Body of pancreas (tissue), 4 donors: ENCODE results near the gene FOXN4.

Experiments used
- POLR2A ChIP-seq, 3 donors: fragments of 450-650 bp; IDR thresholded peaks; one replicate each; pipeline ENCODE4 v1.6.1; 2016; ENCODE audit warnings: antibody characterized with exemption in 3 of 3, mild to moderate bottlenecking in 2 of 3
- TF ChIP-seq, protein P1 (sequence below), 7 experiments: fragments of 450-650 bp in 4 of 7; fragments of 200-600 bp in 3 of 7; sonication (generic) in 3 of 7; IDR thresholded peaks; one replicate each; pipeline ENCODE4 v1.5.1; 2016 to 2019; ENCODE audit warnings: antibody characterized with exemption in 7 of 7

- no peak for TF ChIP-seq POLR2A (IDR thresholded peaks at IDR 0.05)
- TF ChIP-seq, protein P1, sequence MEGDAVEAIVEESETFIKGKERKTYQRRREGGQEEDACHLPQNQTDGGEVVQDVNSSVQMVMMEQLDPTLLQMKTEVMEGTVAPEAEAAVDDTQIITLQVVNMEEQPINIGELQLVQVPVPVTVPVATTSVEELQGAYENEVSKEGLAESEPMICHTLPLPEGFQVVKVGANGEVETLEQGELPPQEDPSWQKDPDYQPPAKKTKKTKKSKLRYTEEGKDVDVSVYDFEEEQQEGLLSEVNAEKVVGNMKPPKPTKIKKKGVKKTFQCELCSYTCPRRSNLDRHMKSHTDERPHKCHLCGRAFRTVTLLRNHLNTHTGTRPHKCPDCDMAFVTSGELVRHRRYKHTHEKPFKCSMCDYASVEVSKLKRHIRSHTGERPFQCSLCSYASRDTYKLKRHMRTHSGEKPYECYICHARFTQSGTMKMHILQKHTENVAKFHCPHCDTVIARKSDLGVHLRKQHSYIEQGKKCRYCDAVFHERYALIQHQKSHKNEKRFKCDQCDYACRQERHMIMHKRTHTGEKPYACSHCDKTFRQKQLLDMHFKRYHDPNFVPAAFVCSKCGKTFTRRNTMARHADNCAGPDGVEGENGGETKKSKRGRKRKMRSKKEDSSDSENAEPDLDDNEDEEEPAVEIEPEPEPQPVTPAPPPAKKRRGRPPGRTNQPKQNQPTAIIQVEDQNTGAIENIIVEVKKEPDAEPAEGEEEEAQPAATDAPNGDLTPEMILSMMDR (IDR thresholded peaks at IDR 0.05): no peak
Observed at GRCh38 chr12:109329003-109329402, 19.9 kb upstream of the FOXN4 start.
